Brain microvascular endothelial cell (primary cell): ENCODE measurements around the gene PTPRN2.

Source experiments
- DNase-seq: peaks from one replicate; pipeline ENCODE4 v3.0.0-alpha.2; 2020
- H3K27ac ChIP-seq: fragments of 250-450 bp; sonication (Bioruptor Pico); 2 replicates; pipeline ENCODE4 v1.5.1; 2020; ENCODE audit warnings: mild to moderate bottlenecking, moderate library complexity
- H3K27me3 ChIP-seq: fragments of 250-450 bp; sonication (Bioruptor Pico); replicated peaks from 2 replicates; pipeline ENCODE4 v1.5.1; 2020; ENCODE audit warnings: mild to moderate bottlenecking
- H3K36me3 ChIP-seq: fragments of 250-450 bp; sonication (Bioruptor Pico); replicated peaks from 2 replicates; pipeline ENCODE4 v1.5.1; 2020; ENCODE audit warnings: mild to moderate bottlenecking
- H3K4me3 ChIP-seq: 2 replicates; pipeline ENCODE4 v1.5.1; 2011; ENCODE audit warnings: low read depth, mild to moderate bottlenecking, control low read depth, low read length, moderate library complexity
- in situ Hi-C: cut with HindIII; loops from 2 replicates; pipeline ENCODE4 v1.10.0; 2017; ENCODE audit warnings: low sequenced_read_pairs, low pct_ligation_motif_present
- TF ChIP-seq, protein P1 (sequence below): IDR thresholded peaks from 2 replicates; pipeline ENCODE4 v1.5.1; 2011; ENCODE audit warnings: low read depth, mild to moderate bottlenecking, moderate library complexity, low read length, control low read depth, inconsistent platforms; ENCODE audit errors: missing control alignments

Gene PTPRN2

GRCh38 chr7:158424531-158424930 is 163.1 kb downstream of the PTPRN2 start:
- H3K36me3 ChIP-seq: no peaks in the 10 kb centered on the region
- in situ Hi-C loops: no loop called here
- H3K27ac ChIP-seq: no peak overlapping the region
- TF ChIP-seq, protein P1, sequence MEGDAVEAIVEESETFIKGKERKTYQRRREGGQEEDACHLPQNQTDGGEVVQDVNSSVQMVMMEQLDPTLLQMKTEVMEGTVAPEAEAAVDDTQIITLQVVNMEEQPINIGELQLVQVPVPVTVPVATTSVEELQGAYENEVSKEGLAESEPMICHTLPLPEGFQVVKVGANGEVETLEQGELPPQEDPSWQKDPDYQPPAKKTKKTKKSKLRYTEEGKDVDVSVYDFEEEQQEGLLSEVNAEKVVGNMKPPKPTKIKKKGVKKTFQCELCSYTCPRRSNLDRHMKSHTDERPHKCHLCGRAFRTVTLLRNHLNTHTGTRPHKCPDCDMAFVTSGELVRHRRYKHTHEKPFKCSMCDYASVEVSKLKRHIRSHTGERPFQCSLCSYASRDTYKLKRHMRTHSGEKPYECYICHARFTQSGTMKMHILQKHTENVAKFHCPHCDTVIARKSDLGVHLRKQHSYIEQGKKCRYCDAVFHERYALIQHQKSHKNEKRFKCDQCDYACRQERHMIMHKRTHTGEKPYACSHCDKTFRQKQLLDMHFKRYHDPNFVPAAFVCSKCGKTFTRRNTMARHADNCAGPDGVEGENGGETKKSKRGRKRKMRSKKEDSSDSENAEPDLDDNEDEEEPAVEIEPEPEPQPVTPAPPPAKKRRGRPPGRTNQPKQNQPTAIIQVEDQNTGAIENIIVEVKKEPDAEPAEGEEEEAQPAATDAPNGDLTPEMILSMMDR: no peak
- H3K4me3 ChIP-seq: no peak overlapping the region
- DNase-seq: no peak
- no peaks in the 10 kb centered on the region for H3K27me3 ChIP-seq

DNA sequence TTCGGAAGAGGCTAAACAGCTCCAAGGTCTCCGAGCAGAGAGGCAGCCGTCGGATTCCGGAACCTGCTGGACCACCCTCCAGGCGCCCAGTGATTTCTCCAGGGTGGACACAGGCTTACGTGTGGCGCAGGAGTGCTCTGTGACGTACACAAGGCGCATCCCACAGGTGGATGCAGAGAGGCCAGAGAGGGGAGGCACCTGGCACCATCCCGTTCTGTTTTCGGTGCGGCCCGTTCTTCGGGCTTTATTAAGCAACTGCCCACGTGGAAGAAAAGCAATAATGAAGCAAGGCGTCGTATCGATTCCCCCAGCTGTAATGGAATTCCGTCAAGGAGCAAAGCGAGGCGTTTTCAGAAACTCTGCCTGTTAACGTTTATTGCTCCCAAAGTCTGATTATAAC is 163.6 kb downstream of the PTPRN2 start:
- Histone ChIP-seq H3K36me3 (no peaks in the 10 kb centered on the region), H3K27me3 (no peaks in the 10 kb centered on the region), H3K4me3 (no peak overlapping the region), H3K27ac (no peak overlapping the region)
- DNase-seq: no peak
- in situ Hi-C loops: no loop called here
- TF ChIP-seq, protein P1: no peak

DNA sequence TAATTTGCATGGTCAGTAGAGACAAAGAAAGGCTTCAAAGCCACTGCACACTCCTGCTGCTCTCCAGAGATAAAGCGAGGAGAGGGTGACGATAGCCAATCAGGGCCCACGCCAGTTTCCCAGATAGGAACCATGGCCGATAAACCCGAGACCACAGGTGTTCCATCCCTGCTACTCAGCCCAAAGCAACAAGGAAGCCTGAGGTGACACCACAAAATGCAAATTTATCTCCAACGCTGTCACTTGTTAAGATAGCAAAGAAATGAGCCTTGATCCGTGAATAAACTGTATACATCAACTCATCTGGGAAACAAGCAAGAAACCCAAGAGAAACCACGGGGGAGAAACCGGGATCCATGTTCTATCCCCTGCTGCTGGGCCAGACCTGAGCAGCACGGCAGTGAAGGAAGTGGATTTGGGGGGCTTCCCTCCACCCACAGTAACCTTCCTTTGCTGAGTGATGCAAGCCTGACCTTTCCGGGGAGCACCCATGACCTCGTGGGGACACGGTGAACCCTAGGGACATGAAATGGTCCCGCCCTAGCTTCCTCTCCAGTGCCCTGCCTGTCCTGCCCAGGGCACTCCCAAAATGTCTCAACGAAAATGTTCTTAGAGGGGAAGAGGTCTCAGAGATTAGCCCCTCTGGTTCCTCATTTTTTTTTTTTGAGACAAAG is 164.6 kb downstream of the PTPRN2 start:
- Histone ChIP-seq H3K27ac (no peak overlapping the region), H3K27me3 (no peaks in the 10 kb centered on the region), H3K4me3 (no peak overlapping the region), H3K36me3 (no peaks in the 10 kb centered on the region)
- TF ChIP-seq, protein P1: no peak
- no peak for DNase-seq
- in situ Hi-C loops: no loop called here

- H3K4me3 ChIP-seq: no peak overlapping the region
- H3K36me3 ChIP-seq: no peaks in the 10 kb centered on the region
- no peaks in the 10 kb centered on the region for H3K27me3 ChIP-seq
- no peak overlapping the region for H3K27ac ChIP-seq
- no peak for DNase-seq
- in situ Hi-C loops: no loop called here
- TF ChIP-seq, protein P1: no peak
These were observed 165.3 kb downstream of the PTPRN2 start for GRCh38 chr7:158422196-158422886.

GRCh38 chr7:158421361-158421760 is 166.3 kb downstream of the PTPRN2 start:
- in situ Hi-C loops: no loop called here
- TF ChIP-seq, protein P1: no peak
- Histone ChIP-seq H3K4me3 (no peak overlapping the region), H3K36me3 (no peaks in the 10 kb centered on the region), H3K27ac (no peak overlapping the region), H3K27me3 (no peaks in the 10 kb centered on the region)
- no peak for DNase-seq
